Activated T-cell treated with anti-CD3 and anti-CD28 coated beads, Interleukin-2, amount 50 U/mL, for 4 hours (primary cell): ENCODE measurements around the gene ANXA2. TPM values are rescaled to one million over a fixed set of nuclear protein-coding genes. Genes with fewer than 3 reads are reported as not detected.
A peak's percentile ranks its signal among the peaks of the same experiment; 100 is the strongest.

Experiments used
- ATAC-seq, 2 donors: fragments of 200-7000 bp; cut with Tn5 transposase; one replicate each; pipeline ENCODE4 v1.10.0; 2021
- DNase-seq: peaks from one replicate; pipeline ENCODE4 v3.0.0-alpha.2; 2020
- H3K27me3 Mint-ChIP-seq: one replicate; pipeline ENCODE4 v1.8.0; 2021; ENCODE audit warnings: low read depth, mixed read lengths
- H3K36me3 Mint-ChIP-seq: one replicate; pipeline ENCODE4 v1.8.0; 2022; ENCODE audit warnings: mixed read lengths; ENCODE audit not compliant: insufficient read depth
- H3K4me1 Mint-ChIP-seq: one replicate; pipeline ENCODE4 v1.8.0; 2021; ENCODE audit warnings: low read depth, mixed read lengths
- H3K4me3 Mint-ChIP-seq: one replicate; pipeline ENCODE4 v1.8.0; 2021; ENCODE audit warnings: mild to moderate bottlenecking, moderate library complexity, mixed read lengths
- H3K9me3 Mint-ChIP-seq: one replicate; pipeline ENCODE4 v1.8.0; 2021; ENCODE audit warnings: mixed read lengths
- total RNA-seq, 3 donors: library from RNA; stranded (reverse); gene quantifications; one replicate each; pipeline ENCODE4 v1.2.1, GENCODE V29; 2021

ANXA2 gene
- 100 to 1,000 TPM in 1 of 3 donors, 10 to 100 TPM in 2; 60.6 to 104 (median 75.1) TPM for total RNA-seq

GRCh38 chr15:60397772-60398445 is at the start of gene ANXA2:
Gene ANXA2, minus strand, starts transcription at chr15:60397986. Its CDS starts 11,911 bp downstream, at chr15:60386075.
- Mint-ChIP-seq H3K36me3 (peaks cover 12% of the 10 kb centered on the region), H3K9me3 (no peaks in the 10 kb centered on the region), H3K4me1 (peaks cover 53% of the 10 kb centered on the region), H3K4me3 (peak within 1 kb of the TSS; percentile 82), H3K27me3 (no peaks in the 10 kb centered on the region)
- ATAC-seq (peak; percentile 82 to 88), DNase-seq (peak; percentile 82)

GRCh38 chr15:60444289-60444912 is 46.6 kb upstream of the ANXA2 start:
- Mint-ChIP-seq H3K9me3 (no peaks in the 10 kb centered on the region), H3K36me3 (peaks cover 24% of the 10 kb centered on the region), H3K4me1 (no peaks in the 10 kb centered on the region), H3K4me3 (no peak overlapping the region), H3K27me3 (no peaks in the 10 kb centered on the region)
- no peak for DNase-seq
- ATAC-seq, result no peak

GRCh38 chr15:60442763-60443162 is 45.0 kb upstream of the ANXA2 start:
- DNase-seq (no peak), ATAC-seq (no peak)
- Mint-ChIP-seq H3K36me3 (peaks cover 16% of the 10 kb centered on the region), H3K4me1 (no peaks in the 10 kb centered on the region), H3K27me3 (no peaks in the 10 kb centered on the region), H3K4me3 (no peak overlapping the region), H3K9me3 (no peaks in the 10 kb centered on the region)

- Mint-ChIP-seq H3K4me3 (no peak overlapping the region), H3K9me3 (no peaks in the 10 kb centered on the region), H3K4me1 (no peaks in the 10 kb centered on the region), H3K27me3 (no peaks in the 10 kb centered on the region), H3K36me3 (peaks cover 14% of the 10 kb centered on the region)
- no peak for ATAC-seq
- no peak for DNase-seq
Measured at GRCh38 chr15:60442031-60442650, 44.4 kb upstream of the ANXA2 start.

GRCh38 chr15:60441331-60441730 is 43.5 kb upstream of the ANXA2 start:
- Mint-ChIP-seq H3K4me1 (no peaks in the 10 kb centered on the region), H3K9me3 (no peaks in the 10 kb centered on the region), H3K4me3 (no peak overlapping the region), H3K27me3 (no peaks in the 10 kb centered on the region), H3K36me3 (peaks cover 11% of the 10 kb centered on the region)
- ATAC-seq, result no peak
- DNase-seq, result no peak

GRCh38 chr15:60438646-60439045 is 40.9 kb upstream of the ANXA2 start:
- Mint-ChIP-seq H3K36me3 (peaks cover 13% of the 10 kb centered on the region), H3K4me3 (no peak overlapping the region), H3K9me3 (no peaks in the 10 kb centered on the region), H3K27me3 (no peaks in the 10 kb centered on the region), H3K4me1 (no peaks in the 10 kb centered on the region)
- DNase-seq, result no peak
- no peak for ATAC-seq

- Mint-ChIP-seq H3K27me3 (no peaks in the 10 kb centered on the region), H3K9me3 (no peaks in the 10 kb centered on the region), H3K4me1 (no peaks in the 10 kb centered on the region), H3K4me3 (no peak overlapping the region), H3K36me3 (peaks cover 25% of the 10 kb centered on the region)
- ATAC-seq, result no peak
- no peak for DNase-seq
Measured at GRCh38 chr15:60428935-60429334, 31.1 kb upstream of the ANXA2 start.

- Mint-ChIP-seq H3K4me3 (no peak overlapping the region), H3K36me3 (peaks cover 32% of the 10 kb centered on the region), H3K27me3 (no peaks in the 10 kb centered on the region), H3K4me1 (no peaks in the 10 kb centered on the region), H3K9me3 (no peaks in the 10 kb centered on the region)
- ATAC-seq (no peak), DNase-seq (no peak)
Measured at GRCh38 chr15:60426870-60427508, 29.2 kb upstream of the ANXA2 start.

GRCh38 chr15:60425461-60425860 is 27.7 kb upstream of the ANXA2 start:
- Mint-ChIP-seq H3K36me3 (peaks cover 28% of the 10 kb centered on the region), H3K27me3 (no peaks in the 10 kb centered on the region), H3K4me3 (no peak overlapping the region), H3K9me3 (no peaks in the 10 kb centered on the region), H3K4me1 (no peaks in the 10 kb centered on the region)
- ATAC-seq (no peak), DNase-seq (no peak)

- H3K9me3 Mint-ChIP-seq, result no peaks in the 10 kb centered on the region
- DNase-seq (no peak), ATAC-seq (no peak)
- H3K36me3 Mint-ChIP-seq, result peaks cover 31% of the 10 kb centered on the region
- no peak overlapping the region for H3K4me3 Mint-ChIP-seq
- H3K4me1 Mint-ChIP-seq, result no peaks in the 10 kb centered on the region
- H3K27me3 Mint-ChIP-seq, result no peaks in the 10 kb centered on the region
Measured at GRCh38 chr15:60424006-60424405, 26.2 kb upstream of the ANXA2 start.

GRCh38 chr15:60423537-60423936 is 25.8 kb upstream of the ANXA2 start:
- Mint-ChIP-seq H3K4me3 (no peak overlapping the region), H3K27me3 (no peaks in the 10 kb centered on the region), H3K9me3 (no peaks in the 10 kb centered on the region), H3K36me3 (peaks cover 31% of the 10 kb centered on the region), H3K4me1 (no peaks in the 10 kb centered on the region)
- no peak for ATAC-seq
- no peak for DNase-seq

GRCh38 chr15:60421544-60421943 is 23.8 kb upstream of the ANXA2 start:
- Mint-ChIP-seq H3K4me3 (no peak overlapping the region), H3K4me1 (no peaks in the 10 kb centered on the region), H3K27me3 (no peaks in the 10 kb centered on the region), H3K36me3 (peaks cover 27% of the 10 kb centered on the region), H3K9me3 (no peaks in the 10 kb centered on the region)
- DNase-seq (no peak), ATAC-seq (no peak)

GRCh38 chr15:60420203-60420716 is 22.5 kb upstream of the ANXA2 start:
- peaks cover 22% of the 10 kb centered on the region for H3K36me3 Mint-ChIP-seq
- DNase-seq (no peak), ATAC-seq (no peak)
- H3K4me1 Mint-ChIP-seq, result no peaks in the 10 kb centered on the region
- H3K4me3 Mint-ChIP-seq, result no peak overlapping the region
- H3K27me3 Mint-ChIP-seq, result no peaks in the 10 kb centered on the region
- H3K9me3 Mint-ChIP-seq, result no peaks in the 10 kb centered on the region

- H3K4me3 Mint-ChIP-seq, result no peak overlapping the region
Measured at GRCh38 chr15:60419753-60420152, 22.0 kb upstream of the ANXA2 start.

More at GRCh38 chr15:60419753-60420152, 22.0 kb upstream of the ANXA2 start:
- Mint-ChIP-seq H3K27me3 (no peaks in the 10 kb centered on the region), H3K4me1 (no peaks in the 10 kb centered on the region), H3K9me3 (no peaks in the 10 kb centered on the region), H3K36me3 (peaks cover 22% of the 10 kb centered on the region)
- ATAC-seq (no peak), DNase-seq (no peak)
